Endothelial cell (in vitro differentiated cells): ENCODE data around the gene CEMIP. TPM values are rescaled to one million over a fixed set of nuclear protein-coding genes. Genes with fewer than 3 reads are reported as not detected.

Experiments
- DNase-seq: peaks from one replicate; pipeline ENCODE4 v3.0.0; 2021; ENCODE audit warnings: low spot score
- H3K27ac Mint-ChIP-seq: one replicate; pipeline ENCODE4 v1.8.0; 2021; ENCODE audit warnings: mixed read lengths, inconsistent platforms; ENCODE audit not compliant: unreplicated experiment
- H3K27me3 Mint-ChIP-seq: one replicate; pipeline ENCODE4 v1.8.0; 2021; ENCODE audit warnings: mild to moderate bottlenecking, moderate library complexity, mixed read lengths, inconsistent platforms; ENCODE audit not compliant: unreplicated experiment
- H3K36me3 Mint-ChIP-seq: one replicate; pipeline ENCODE4 v1.8.0; 2021; ENCODE audit warnings: mild to moderate bottlenecking, low read depth, mixed read lengths, inconsistent platforms; ENCODE audit not compliant: unreplicated experiment
- H3K4me1 Mint-ChIP-seq: one replicate; pipeline ENCODE4 v1.8.0; 2021; ENCODE audit warnings: mild to moderate bottlenecking, mixed read lengths, inconsistent platforms; ENCODE audit not compliant: unreplicated experiment
- H3K4me3 Mint-ChIP-seq: one replicate; pipeline ENCODE4 v1.8.0; 2021; ENCODE audit warnings: mild to moderate bottlenecking, mixed read lengths, inconsistent platforms; ENCODE audit not compliant: unreplicated experiment
- H3K9me3 Mint-ChIP-seq: one replicate; pipeline ENCODE4 v1.8.0; 2021; ENCODE audit warnings: mixed read lengths, inconsistent platforms; ENCODE audit not compliant: unreplicated experiment
- CTCF ChIP-seq: fragments of 200-600 bp; sonication (generic); IDR thresholded peaks from one replicate; pipeline ENCODE4 v1.5.0; 2021; ENCODE audit warnings: antibody characterized with exemption; ENCODE audit not compliant: unreplicated experiment
- total RNA-seq: library from RNA; stranded (reverse); fragmentation: NEBNext Ultra II Directional; extraction: Animal tissue kit (Norgen Biotek cat#: 25700); gene quantifications from one replicate; pipeline ENCODE4 v1.2.1, GENCODE V29; 2021; ENCODE audit not compliant: unreplicated experiment

CEMIP gene
- total RNA-seq, 1 donor from 2014 or later, result not detected

GRCh38 chr15:80828796-80829195 is 49.6 kb downstream of the CEMIP start:
- Mint-ChIP-seq H3K36me3 (no peaks in the 10 kb centered on the region), H3K9me3 (no peaks in the 10 kb centered on the region), H3K4me1 (peaks cover 4% of the 10 kb centered on the region), H3K4me3 (no peak overlapping the region), H3K27ac (no peak overlapping the region), H3K27me3 (peaks cover 2% of the 10 kb centered on the region)
- TF ChIP-seq CTCF, result no peak
- DNase-seq, result no peak

DNA sequence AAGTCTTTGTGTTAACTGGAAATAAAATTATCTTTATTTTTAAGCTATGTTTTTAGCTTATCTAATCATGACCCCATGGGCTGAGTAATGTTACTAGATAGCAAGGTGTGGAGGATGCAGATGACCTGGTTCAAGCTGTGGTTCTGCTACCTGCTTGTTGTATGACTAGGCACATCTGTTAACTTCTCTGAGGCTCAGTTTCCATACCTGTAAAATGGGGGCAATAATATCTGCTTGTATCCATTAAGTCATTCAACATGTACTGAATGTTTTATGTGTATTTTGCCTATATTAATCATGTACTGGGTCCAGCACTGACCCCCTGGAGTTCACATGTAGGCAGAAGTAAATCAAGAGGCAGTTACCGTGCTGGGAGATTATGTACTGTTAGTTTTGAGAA is 51.5 kb downstream of the CEMIP start:
- no peaks in the 10 kb centered on the region for H3K36me3 Mint-ChIP-seq
- no peak overlapping the region for H3K4me3 Mint-ChIP-seq
- peaks cover 4% of the 10 kb centered on the region for H3K4me1 Mint-ChIP-seq
- TF ChIP-seq CTCF, result no peak
- no peak overlapping the region for H3K27ac Mint-ChIP-seq
- no peaks in the 10 kb centered on the region for H3K9me3 Mint-ChIP-seq
- H3K27me3 Mint-ChIP-seq, result peaks cover 2% of the 10 kb centered on the region
- DNase-seq, result no peak

DNA sequence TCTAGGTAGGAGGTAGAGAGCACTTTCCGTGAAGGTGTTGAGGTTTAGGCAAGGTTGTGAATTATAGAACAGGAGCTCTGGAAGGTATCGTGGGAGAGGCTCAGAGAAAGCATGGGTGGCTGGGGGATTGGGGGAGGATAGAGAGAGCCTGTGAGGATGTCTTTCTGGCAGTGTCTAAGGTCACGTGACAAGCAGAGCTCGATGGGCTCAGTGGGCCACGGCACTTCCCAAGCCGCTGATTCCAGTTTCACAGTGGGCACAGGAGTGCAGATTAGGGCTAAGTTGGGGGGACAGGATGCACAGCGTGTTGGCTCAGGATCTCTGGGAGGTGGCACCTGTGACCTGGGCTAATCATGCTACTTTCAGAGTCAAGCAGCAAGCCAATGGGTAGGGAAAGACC is 52.0 kb downstream of the CEMIP start:
- TF ChIP-seq CTCF, result no peak
- no peak for DNase-seq
- Mint-ChIP-seq H3K27ac (no peak overlapping the region), H3K9me3 (no peaks in the 10 kb centered on the region), H3K36me3 (no peaks in the 10 kb centered on the region), H3K4me1 (peaks cover 4% of the 10 kb centered on the region), H3K27me3 (peaks cover 2% of the 10 kb centered on the region), H3K4me3 (no peak overlapping the region)

- H3K27me3 Mint-ChIP-seq, result peaks cover 2% of the 10 kb centered on the region
- H3K9me3 Mint-ChIP-seq, result no peaks in the 10 kb centered on the region
- no peak overlapping the region for H3K27ac Mint-ChIP-seq
- DNase-seq, result no peak
- TF ChIP-seq CTCF, result no peak
- H3K4me3 Mint-ChIP-seq, result no peak overlapping the region
- H3K4me1 Mint-ChIP-seq, result peaks cover 4% of the 10 kb centered on the region
- no peaks in the 10 kb centered on the region for H3K36me3 Mint-ChIP-seq
Observed at GRCh38 chr15:80831606-80832224, 52.5 kb downstream of the CEMIP start.

- H3K27me3 Mint-ChIP-seq, result peaks cover 2% of the 10 kb centered on the region
- no peak overlapping the region for H3K4me3 Mint-ChIP-seq
- no peaks in the 10 kb centered on the region for H3K36me3 Mint-ChIP-seq
- H3K27ac Mint-ChIP-seq, result no peak overlapping the region
- DNase-seq, result no peak
- H3K4me1 Mint-ChIP-seq, result peaks cover 4% of the 10 kb centered on the region
- H3K9me3 Mint-ChIP-seq, result no peaks in the 10 kb centered on the region
- no peak for TF ChIP-seq CTCF
Observed at GRCh38 chr15:80832686-80833085, 53.5 kb downstream of the CEMIP start.
